HG03175 (cell line): Measurements from ENCODE around the gene MAGEB4.
"Not testable (repeated sequence)": the region's sequence is repeated elsewhere in the genome, so short reads cannot be mapped to it uniquely, and the experiment has no call there.

ENCODE experiments used
- ATAC-seq: cut with Tn5 transposase; IDR thresholded peaks from one replicate; pipeline ENCODE4 v1.9.1; 2021; ENCODE audit warnings: mild to moderate bottlenecking, moderate library complexity; ENCODE audit not compliant: unreplicated experiment

The MAGEB4 gene

GRCh38 chrX:30241724-30242415 lies at the start of gene MAGEB4:
TSS of gene MAGEB4 (plus strand) at chrX:30242000. CDS start at chrX:30242136, 136 bp downstream.
- ATAC-seq = no peak

- not testable (repeated sequence) for ATAC-seq
These were observed 47.9 kb upstream of the MAGEB4 start for GRCh38 chrX:30193910-30194309.

- no peak for ATAC-seq
These were observed 45.5 kb upstream of the MAGEB4 start for GRCh38 chrX:30196322-30196721.

GRCh38 chrX:30212172-30212571 lies 29.6 kb upstream of the MAGEB4 start:
- no peak for ATAC-seq

GRCh38 chrX:30215357-30215843 lies 26.4 kb upstream of the MAGEB4 start, which contains the start of gene MAGEB2:
TSS of gene MAGEB2 (plus strand) at chrX:30215563. CDS start at chrX:30218581, 3,018 bp downstream.
- no peak for ATAC-seq

GRCh38 chrX:30217465-30217864 lies 24.3 kb upstream of the MAGEB4 start:
- no peak for ATAC-seq

- no peak for ATAC-seq
These were observed 22.4 kb upstream of the MAGEB4 start for GRCh38 chrX:30219372-30219771.

- ATAC-seq = no peak
These were observed 21.1 kb upstream of the MAGEB4 start for GRCh38 chrX:30220661-30221060.

GRCh38 chrX:30224536-30224935 lies 17.3 kb upstream of the MAGEB4 start:
- ATAC-seq = no peak

- no peak for ATAC-seq
These were observed 13.3 kb upstream of the MAGEB4 start for GRCh38 chrX:30228526-30228925.

GRCh38 chrX:30230395-30230794 lies 11.4 kb upstream of the MAGEB4 start, which contains the start of gene MAGEB3:
TSS of gene MAGEB3 (plus strand) at chrX:30230657. CDS start at chrX:30235925, 5,268 bp downstream.
- no peak for ATAC-seq

GRCh38 chrX:30246769-30247489 lies 5.1 kb downstream of the MAGEB4 start, which contains the start of gene MAGEB1:
TSS of gene MAGEB1 (plus strand) at chrX:30247146. CDS start at chrX:30250494, 3,348 bp downstream.
- ATAC-seq = no peak

GRCh38 chrX:30248854-30249253 lies 7.1 kb downstream of the MAGEB4 start:
- ATAC-seq = no peak

GRCh38 chrX:30253257-30253656 lies 11.5 kb downstream of the MAGEB4 start:
- ATAC-seq = no peak

- ATAC-seq = no peak
These were observed 18.1 kb downstream of the MAGEB4 start for GRCh38 chrX:30259927-30260326.

- ATAC-seq = no peak
These were observed 19.2 kb downstream of the MAGEB4 start for GRCh38 chrX:30261012-30261411.

GRCh38 chrX:30262763-30263162 lies 21.0 kb downstream of the MAGEB4 start:
- no peak for ATAC-seq

- no peak for ATAC-seq
These were observed 28.8 kb downstream of the MAGEB4 start for GRCh38 chrX:30270639-30271038.

GRCh38 chrX:30275498-30275897 lies 33.7 kb downstream of the MAGEB4 start:
- no peak for ATAC-seq

- ATAC-seq = no peak
These were observed 36.6 kb downstream of the MAGEB4 start for GRCh38 chrX:30278365-30278764.

GRCh38 chrX:30280428-30280827 lies 38.6 kb downstream of the MAGEB4 start:
- ATAC-seq = no peak

GRCh38 chrX:30282527-30282926 lies 40.7 kb downstream of the MAGEB4 start:
- ATAC-seq = no peak
